Dermis blood vessel endothelial cell (primary cell): ENCODE data around the gene GRAMD2B. TPM values are rescaled to one million over a fixed set of nuclear protein-coding genes. Genes with fewer than 3 reads are reported as not detected.
"Not testable (repeated sequence)": the region's sequence is repeated elsewhere in the genome, so short reads cannot be mapped to it uniquely, and the experiment has no call there.

Experiments
- DNase-seq: peaks from one replicate; pipeline ENCODE4 v3.0.0; 2010
- total RNA-seq: library from RNA; depleted of rRNA; stranded (reverse); fragments of >200 nt; gene quantifications from 2 replicates; pipeline ENCODE4 v1.2.3, GENCODE V29; 2014

GRAMD2B gene
- total RNA-seq, 1 donor from 2014 or later, result 7.3 TPM

GRCh38 chr5:126452477-126452876 is 29.3 kb downstream of the GRAMD2B start:
- DNase-seq, result no peak

DNA sequence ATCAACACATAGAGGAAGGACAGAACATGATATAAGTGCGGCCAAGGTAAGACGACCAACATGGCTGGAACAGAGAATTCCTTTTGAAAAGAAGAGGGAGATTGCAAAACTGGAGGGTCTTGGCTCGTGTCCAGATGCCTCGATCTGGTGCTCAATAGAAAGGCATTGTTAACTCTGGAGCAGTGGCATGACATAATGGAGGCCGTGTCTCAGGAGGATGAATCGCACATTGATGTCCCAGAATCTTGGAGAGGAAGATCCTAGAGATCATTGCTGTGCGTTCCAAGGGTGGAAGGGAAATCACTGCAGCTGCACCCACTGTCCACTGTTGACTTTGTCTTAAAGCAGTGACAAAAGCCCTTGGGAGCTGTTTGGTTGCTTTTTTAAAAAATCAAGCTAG is 30.9 kb downstream of the GRAMD2B start:
- DNase-seq, result no peak

GRCh38 chr5:126454535-126454934 is 31.3 kb downstream of the GRAMD2B start:
- DNase-seq, result no peak

DNA sequence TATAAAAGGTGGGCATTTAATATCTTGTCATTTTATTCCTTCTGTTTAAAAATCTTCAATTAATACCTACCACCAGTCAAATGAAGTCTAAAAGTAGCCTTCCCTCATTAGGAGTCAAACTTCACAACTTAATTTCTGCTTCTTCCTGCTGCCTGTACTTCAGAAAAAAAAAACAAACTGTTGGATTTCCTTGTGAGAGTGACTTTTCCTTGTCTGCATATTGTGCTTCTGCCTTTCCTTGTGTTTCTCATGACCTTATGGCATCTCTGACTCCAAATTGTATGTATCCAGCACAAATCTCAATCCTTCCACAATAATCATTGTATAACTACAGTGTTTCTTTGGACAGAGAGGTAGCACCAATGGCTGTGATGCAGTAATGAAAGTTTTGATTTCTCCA is 32.1 kb downstream of the GRAMD2B start:
- no peak for DNase-seq

- no peak for DNase-seq
Observed at GRCh38 chr5:126455728-126456127, 32.5 kb downstream of the GRAMD2B start.

DNA sequence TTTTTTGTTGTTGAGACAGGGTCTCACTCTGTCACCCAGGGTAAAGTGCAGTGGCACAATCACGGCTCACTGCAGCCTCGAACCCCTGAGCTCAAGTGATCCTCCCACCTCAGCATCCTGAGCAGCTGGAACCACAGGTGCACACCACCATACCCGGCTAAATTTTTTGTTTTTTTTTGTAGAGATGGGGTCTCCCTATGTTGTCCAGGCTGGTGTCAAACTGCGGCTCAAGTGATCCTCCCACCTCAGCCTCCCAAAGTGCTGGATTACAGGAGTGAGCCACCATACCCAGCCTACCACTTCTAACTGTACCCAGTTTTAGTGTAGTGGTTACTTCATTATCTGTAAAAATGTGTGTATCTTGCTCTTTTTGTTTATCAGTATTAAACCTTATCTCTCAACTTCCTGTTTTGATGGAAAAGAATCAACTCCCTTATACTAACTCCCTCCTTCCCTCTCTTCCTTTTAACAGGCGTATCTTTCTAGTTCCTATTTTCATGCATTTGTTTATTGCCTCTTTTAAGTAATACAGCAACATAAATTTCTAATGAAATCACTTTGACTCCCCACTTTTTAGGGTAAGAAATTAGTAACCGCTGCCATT is 33.1 kb downstream of the GRAMD2B start:
- no peak for DNase-seq

GRCh38 chr5:126460459-126460858 is 37.2 kb downstream of the GRAMD2B start:
- DNase-seq, result no peak

GRCh38 chr5:126460977-126461376 is 37.8 kb downstream of the GRAMD2B start:
- no peak for DNase-seq

GRCh38 chr5:126461838-126462237 is 38.6 kb downstream of the GRAMD2B start:
- DNase-seq, result no peak

DNA sequence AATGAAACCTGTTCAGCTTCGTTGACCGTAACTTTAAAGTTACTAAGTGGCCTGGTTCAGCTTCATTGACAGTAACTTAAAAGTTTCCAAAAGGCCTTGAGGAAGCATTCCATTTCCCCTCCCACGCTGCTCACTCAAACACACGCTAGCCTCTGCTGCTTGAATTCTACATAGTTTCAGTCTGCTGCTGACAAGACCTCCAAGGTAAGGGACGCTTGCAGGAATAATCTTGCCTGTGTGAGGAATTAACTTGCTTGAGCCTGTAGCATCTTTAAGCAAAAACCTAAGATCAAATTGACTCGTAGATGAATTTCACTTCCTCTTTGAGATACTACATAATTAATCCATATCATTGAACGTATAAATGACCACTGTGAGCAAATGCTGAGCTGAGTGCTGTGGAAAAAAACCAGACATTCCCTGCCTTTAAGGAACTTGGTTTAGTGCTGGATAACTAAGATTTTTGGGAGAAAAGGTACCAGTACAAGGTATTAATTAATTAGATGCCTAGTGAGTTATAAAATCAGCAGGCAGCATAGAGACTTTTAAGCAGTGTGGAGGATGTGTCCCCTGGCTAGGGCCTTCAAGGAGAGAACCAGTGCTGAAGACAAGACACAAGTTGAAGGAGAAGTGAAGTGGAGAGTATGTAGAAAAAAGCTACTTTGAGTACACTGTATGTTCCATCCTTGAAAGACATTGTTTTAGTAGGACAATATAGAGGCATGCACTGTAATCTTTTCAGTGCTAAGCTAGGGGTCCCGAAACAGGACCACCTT is 39.2 kb downstream of the GRAMD2B start:
- no peak for DNase-seq

DNA sequence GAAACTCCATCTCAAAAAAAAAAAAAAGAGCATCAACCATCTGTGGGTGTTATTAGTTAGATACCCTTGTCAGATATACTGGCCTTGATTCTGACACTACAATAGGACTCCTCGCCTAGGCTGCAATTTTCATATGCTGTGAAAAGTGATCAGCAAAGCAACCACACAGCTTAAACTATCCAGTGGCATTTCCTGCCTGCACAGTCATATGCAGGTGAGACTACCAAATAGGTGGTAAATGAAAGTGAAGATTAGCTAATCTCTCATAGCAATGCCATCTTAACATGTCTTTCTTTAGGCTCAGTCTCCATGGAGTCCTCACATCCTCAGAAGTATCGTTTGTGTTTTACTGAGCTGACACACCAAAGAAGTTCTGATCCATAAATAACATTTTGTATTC is 40.8 kb downstream of the GRAMD2B start:
- DNase-seq, result no peak

GRCh38 chr5:126464959-126465358 is 41.8 kb downstream of the GRAMD2B start:
- DNase-seq, result no peak

- DNase-seq, result peak; percentile 18
Observed at GRCh38 chr5:126468091-126468490, 44.9 kb downstream of the GRAMD2B start.

DNA sequence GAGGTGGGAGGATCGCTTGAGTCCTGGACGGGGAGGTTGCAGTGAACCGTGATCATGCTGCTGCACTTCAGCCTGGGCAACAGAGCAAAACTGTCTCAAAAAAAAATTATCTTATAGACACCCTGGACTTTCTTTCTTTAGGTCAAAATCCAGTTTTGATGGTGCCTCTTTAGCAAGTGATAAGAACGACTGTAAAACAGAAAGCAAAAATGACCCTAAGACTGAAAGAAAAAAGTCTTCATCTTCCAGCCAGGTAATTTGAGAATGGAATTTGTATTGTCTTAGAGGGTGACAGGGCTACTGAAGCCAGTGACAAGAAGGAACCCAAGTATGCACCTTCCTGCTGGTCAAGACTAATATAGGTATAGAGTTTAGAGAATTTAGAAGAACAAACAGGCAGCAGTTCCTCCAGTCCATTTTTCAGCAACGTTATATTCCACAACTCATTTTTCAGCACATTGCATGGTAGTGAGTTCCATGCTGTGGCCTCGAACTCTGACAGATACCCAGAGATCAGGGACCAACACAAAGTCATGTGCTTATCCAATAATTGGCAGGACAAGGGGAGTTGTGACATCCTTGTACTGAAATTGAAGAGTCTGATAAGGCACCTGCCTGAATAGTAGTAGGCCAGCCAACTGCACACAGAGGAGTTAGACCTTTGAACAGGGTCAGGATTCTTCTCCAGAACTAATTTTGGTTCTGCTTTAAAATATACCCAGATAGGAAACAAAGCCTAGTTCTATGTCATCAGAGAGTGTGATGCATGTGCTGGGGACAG is 46.5 kb downstream of the GRAMD2B start:
- no peak for DNase-seq

DNA sequence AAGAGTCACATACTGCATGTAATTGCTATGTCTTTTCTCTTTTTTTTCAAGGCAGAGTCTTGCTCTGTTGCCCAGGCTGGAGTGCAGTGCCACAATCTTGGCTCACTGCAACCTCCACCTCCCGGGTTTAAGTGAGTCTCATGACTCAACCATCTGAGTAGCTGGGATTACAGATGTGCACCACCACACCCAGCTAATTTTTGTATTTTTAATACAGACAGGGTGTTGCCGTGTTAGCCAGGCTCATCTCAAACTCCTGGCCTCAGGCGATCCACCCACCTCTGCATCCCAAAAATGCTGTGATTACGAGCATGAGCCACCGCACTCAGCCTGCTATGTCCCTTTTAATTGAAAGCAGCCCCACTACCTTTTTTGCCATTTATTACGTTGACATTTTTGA is 47.3 kb downstream of the GRAMD2B start:
- not testable (repeated sequence) for DNase-seq

DNA sequence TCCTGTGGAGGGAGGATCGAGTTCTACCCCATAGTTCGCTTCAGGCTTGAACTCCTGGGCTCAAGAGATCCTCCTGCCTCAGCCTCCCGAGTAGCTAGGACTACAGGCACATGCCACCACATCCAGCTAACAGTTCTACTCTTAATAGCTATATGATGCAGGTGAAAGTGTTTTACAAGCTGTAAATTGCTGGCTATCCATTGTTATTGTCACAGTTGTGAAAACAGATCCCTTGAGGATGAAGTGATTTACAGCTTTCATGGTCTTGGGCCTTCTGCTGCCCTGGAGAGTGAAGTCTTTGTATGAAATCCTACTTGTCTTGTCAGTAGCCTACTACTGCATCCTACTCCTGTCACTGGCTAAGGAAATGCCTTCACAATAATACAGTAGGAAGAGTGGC is 48.0 kb downstream of the GRAMD2B start:
- no peak for DNase-seq

DNA sequence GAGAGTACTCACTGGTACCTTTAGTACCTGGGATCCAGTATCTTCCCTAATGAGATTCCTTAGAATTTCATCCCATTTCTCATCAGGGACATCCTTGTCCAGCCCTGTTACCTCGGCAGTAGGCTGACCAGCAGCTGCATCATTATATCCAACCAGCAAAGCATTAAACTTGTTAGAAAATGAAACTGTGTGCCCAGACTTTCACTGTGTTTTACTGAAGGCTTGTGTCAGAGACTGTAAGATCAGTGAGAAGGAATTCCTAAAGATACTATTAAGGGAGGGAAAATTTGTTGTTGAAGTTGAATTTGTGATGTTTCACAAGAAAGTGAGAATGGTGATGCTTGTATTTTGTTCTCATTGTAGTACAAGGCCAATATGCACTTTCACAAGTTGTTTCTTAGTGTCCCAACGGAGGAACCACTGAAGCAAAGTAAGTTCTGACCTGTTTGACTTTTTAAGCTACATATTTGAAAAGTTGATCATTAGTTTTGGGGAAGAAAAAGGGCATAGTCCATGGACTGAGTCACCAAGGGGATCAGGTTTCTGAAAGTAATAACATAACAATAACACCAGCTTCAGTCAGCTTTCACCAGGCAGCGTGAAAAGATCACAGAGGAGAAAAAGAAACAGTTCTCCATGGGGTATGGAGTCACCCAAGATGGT is 48.8 kb downstream of the GRAMD2B start:
- DNase-seq, result no peak

DNA sequence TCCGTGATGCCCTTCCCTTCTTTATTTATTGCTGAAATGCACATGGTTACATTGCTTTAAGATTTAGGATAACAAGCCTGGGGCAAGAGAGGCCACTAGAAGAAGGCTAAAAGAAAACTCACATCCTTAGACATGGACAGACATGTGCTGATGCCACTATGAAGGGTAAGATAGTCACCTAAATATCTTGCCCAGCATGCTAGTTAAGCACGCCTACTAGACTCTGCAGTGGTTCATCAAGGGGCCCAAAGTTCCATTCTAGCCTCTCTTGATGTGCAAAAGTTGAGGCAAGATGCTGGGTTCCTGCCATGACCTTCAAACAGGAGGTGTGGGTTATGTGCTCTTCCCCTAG is 49.3 kb downstream of the GRAMD2B start:
- DNase-seq, result no peak

GRCh38 chr5:126477294-126478117 is 54.3 kb downstream of the GRAMD2B start:
- DNase-seq, result no peak

DNA sequence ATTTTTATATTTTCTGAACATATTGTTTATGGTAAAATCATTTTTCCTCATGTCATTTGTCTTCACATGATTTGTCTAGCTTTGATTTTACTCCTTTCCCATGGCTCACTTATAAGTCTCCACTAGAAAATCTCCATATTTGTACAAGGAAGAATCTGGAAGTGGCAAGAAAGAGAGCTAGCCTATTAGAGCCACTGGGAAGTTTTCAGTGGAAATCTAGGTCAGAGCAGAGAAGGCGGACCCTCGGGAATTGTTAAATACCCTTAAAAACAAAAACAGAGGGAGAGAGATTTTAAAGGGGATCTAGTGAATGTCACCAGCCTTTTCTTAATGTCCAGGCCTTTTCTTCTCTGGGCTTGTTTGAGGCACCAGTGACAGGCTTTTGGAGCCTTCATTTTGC is 56.6 kb downstream of the GRAMD2B start:
- DNase-seq, result no peak

DNA sequence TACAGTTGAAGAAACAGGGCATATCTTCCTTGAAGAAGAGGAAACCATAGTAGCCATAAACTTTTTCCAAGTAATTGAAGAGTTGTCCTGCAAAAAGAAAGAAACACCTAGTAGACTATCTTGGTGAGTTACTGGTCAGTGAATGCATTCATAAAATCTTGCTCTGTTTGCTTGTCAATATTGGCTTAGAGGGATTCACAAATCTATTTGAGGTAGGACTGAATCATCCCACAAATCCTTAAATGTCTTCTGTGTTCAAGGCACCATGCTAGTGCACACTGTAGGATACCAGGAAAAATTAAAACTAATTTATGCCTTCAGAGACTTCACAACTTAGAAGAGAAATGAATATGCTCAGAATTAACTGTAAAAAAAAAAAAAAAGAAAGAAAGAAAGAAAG is 57.6 kb downstream of the GRAMD2B start:
- DNase-seq, result no peak

GRCh38 chr5:126481243-126481642 is 58.0 kb downstream of the GRAMD2B start:
- no peak for DNase-seq
